NT2/D1 (cell line): ENCODE results near the gene PTPN1.
"Not testable (repeated sequence)": the region's sequence is repeated elsewhere in the genome, so short reads cannot be mapped to it uniquely, and the experiment has no call there.

Experiments
- DNase-seq: peaks from one replicate; pipeline ENCODE4 v3.0.0-alpha.2; 2011; ENCODE audit warnings: low read depth, low spot score
- H3K27me3 ChIP-seq: 2 replicates; pipeline ENCODE4 v1.6.0; 2011; ENCODE audit warnings: mild to moderate bottlenecking; ENCODE audit not compliant: insufficient read length, insufficient read depth
- H3K36me3 ChIP-seq: 2 replicates; pipeline ENCODE4 v1.6.1; 2011; ENCODE audit warnings: mild to moderate bottlenecking, low read length, mixed read lengths; ENCODE audit not compliant: insufficient read depth, insufficient read length
- H3K4me1 ChIP-seq: 2 replicates; pipeline ENCODE4 v1.5.1; 2011; ENCODE audit not compliant: insufficient read depth, insufficient read length
- H3K4me3 ChIP-seq: 2 replicates; pipeline ENCODE4 v1.5.1; 2011; ENCODE audit warnings: low read depth; ENCODE audit not compliant: insufficient read length
- H3K9ac ChIP-seq: 2 replicates; pipeline ENCODE4 v1.6.0; 2011; ENCODE audit warnings: low read depth; ENCODE audit not compliant: insufficient read length
- H3K9me3 ChIP-seq: 2 replicates; pipeline ENCODE4 v1.5.1; 2011; ENCODE audit warnings: mild to moderate bottlenecking, low read length; ENCODE audit not compliant: insufficient read depth
- SUZ12 ChIP-seq: IDR thresholded peaks from 2 replicates; pipeline ENCODE4 v1.6.1; 2011; ENCODE audit not compliant: insufficient read length, insufficient read depth; ENCODE audit errors: extremely low read depth
- YY1 ChIP-seq: IDR thresholded peaks from 2 replicates; pipeline ENCODE4 v1.6.1; 2011; ENCODE audit not compliant: insufficient read length, insufficient read depth
- ZNF274 ChIP-seq: IDR thresholded peaks from 2 replicates; pipeline ENCODE4 v1.6.1; 2011; ENCODE audit warnings: mild to moderate bottlenecking, low read depth, low read length

Gene PTPN1

GRCh38 chr20:50467718-50468356, 42.3 kb upstream of the PTPN1 start:
- no peaks in the 10 kb centered on the region for H3K9me3 ChIP-seq
- H3K4me1 ChIP-seq = peaks cover 2% of the 10 kb centered on the region
- H3K36me3 ChIP-seq = no peaks in the 10 kb centered on the region
- no peak for TF ChIP-seq ZNF274
- peak; percentile 45 for TF ChIP-seq YY1
- DNase-seq = peak; percentile 42
- no peak overlapping the region for H3K9ac ChIP-seq
- H3K4me3 ChIP-seq = no peak overlapping the region
- no peaks in the 10 kb centered on the region for H3K27me3 ChIP-seq

- H3K9me3 ChIP-seq = no peaks in the 10 kb centered on the region
- no peaks in the 10 kb centered on the region for H3K36me3 ChIP-seq
- TF ChIP-seq YY1 = no peak
- TF ChIP-seq ZNF274 = no peak
- TF ChIP-seq SUZ12 = no peak
- no peak overlapping the region for H3K9ac ChIP-seq
- DNase-seq = no peak
- no peaks in the 10 kb centered on the region for H3K27me3 ChIP-seq
- peaks cover 3% of the 10 kb centered on the region for H3K4me1 ChIP-seq
- H3K4me3 ChIP-seq = no peak overlapping the region
Observed at GRCh38 chr20:50468378-50468798, 41.8 kb upstream of the PTPN1 start.

DNA sequence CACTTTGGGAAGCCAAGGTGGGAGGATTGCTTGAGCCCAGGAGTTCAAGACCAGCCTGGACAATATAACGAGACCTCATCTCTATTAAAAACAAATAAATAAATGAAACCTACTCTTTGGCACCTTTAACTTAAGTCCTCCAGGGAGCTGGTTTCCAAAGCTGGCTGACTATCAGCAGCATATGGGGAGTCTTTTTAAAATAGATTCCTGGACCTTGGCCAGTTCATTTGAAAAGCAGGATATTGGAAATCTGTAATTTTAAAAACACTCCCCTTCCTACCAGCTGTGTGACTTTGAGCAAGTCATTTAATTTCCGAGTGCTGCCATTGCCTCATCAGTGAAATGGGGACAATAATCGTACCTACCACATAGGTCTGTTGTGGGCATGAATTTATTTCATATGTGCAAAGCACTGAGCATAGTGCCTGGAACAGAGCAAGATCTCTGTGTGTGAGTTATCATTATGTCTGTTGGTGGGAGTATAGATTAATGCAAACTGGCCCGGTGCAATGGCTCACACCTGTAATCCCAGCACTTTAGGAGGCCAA, 40.9 kb upstream of the PTPN1 start:
- H3K4me1 ChIP-seq = peaks cover 4% of the 10 kb centered on the region
- no peaks in the 10 kb centered on the region for H3K36me3 ChIP-seq
- no peak for DNase-seq
- H3K9me3 ChIP-seq = no peaks in the 10 kb centered on the region
- H3K4me3 ChIP-seq = no peak overlapping the region
- no peak overlapping the region for H3K9ac ChIP-seq
- no peaks in the 10 kb centered on the region for H3K27me3 ChIP-seq
- TF ChIP-seq ZNF274 (no peak), SUZ12 (no peak), YY1 (no peak)

DNA sequence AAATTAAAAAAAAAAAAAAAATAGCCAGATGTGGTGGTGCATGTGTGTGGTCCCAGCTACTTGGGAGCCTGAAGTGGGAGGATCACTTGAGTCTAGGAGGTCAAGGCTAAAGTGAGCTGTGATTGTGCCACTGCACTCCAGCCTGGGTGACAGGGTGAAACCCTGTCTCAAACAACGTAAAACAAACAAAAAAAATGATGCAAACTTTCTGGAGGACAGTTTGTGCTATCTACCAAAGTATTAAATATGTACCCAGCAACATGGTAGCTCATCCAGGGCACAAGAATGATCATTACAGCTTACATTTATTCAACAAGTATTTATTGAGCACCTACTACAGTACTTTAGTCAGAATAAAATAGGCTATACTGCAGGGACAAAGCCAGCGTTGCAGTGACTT, 40.4 kb upstream of the PTPN1 start:
- no peaks in the 10 kb centered on the region for H3K9me3 ChIP-seq
- H3K36me3 ChIP-seq = no peaks in the 10 kb centered on the region
- H3K9ac ChIP-seq = no peak overlapping the region
- TF ChIP-seq ZNF274 (no peak), YY1 (no peak), SUZ12 (no peak)
- no peak overlapping the region for H3K4me3 ChIP-seq
- no peaks in the 10 kb centered on the region for H3K27me3 ChIP-seq
- peaks cover 2% of the 10 kb centered on the region for H3K4me1 ChIP-seq
- no peak for DNase-seq

- Histone ChIP-seq H3K4me3 (no peak overlapping the region), H3K27me3 (no peaks in the 10 kb centered on the region), H3K4me1 (peaks cover 2% of the 10 kb centered on the region), H3K36me3 (no peaks in the 10 kb centered on the region), H3K9ac (no peak overlapping the region), H3K9me3 (no peaks in the 10 kb centered on the region)
- no peak for DNase-seq
- no peak for TF ChIP-seq ZNF274
- no peak for TF ChIP-seq SUZ12
- no peak for TF ChIP-seq YY1
Observed at GRCh38 chr20:50470264-50470858, 39.8 kb upstream of the PTPN1 start.

GRCh38 chr20:50471231-50471630, 39.0 kb upstream of the PTPN1 start:
- Histone ChIP-seq H3K9ac (no peak overlapping the region), H3K9me3 (no peaks in the 10 kb centered on the region), H3K27me3 (no peaks in the 10 kb centered on the region), H3K36me3 (no peaks in the 10 kb centered on the region), H3K4me3 (no peak overlapping the region), H3K4me1 (peaks cover 2% of the 10 kb centered on the region)
- TF ChIP-seq ZNF274 (no peak), YY1 (no peak), SUZ12 (no peak)
- no peak for DNase-seq

- H3K36me3 ChIP-seq = no peaks in the 10 kb centered on the region
- no peaks in the 10 kb centered on the region for H3K9me3 ChIP-seq
- H3K27me3 ChIP-seq = no peaks in the 10 kb centered on the region
- no peak for DNase-seq
- H3K9ac ChIP-seq = no peak overlapping the region
- TF ChIP-seq ZNF274 = no peak
- no peak for TF ChIP-seq SUZ12
- TF ChIP-seq YY1 = no peak
- peaks cover 2% of the 10 kb centered on the region for H3K4me1 ChIP-seq
- no peak overlapping the region for H3K4me3 ChIP-seq
Observed at GRCh38 chr20:50472693-50473664, 37.2 kb upstream of the PTPN1 start.

DNA sequence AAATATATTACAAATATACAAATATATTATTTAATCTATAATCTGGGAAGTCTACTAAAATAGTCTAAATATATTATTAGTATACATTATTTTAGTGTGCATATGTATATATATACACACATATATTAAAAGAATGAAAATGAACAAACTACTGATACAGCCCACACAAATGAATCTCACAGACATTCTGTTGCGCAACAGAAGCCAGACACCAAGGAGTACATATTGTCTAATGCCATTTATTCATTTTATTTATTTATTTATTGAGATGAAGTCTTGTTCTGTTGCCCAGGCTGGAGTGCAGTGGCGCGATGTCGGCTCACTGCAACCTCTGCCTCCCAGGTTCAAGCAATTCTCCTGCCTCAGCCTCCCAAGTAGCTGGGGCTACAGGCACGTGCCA, 35.8 kb upstream of the PTPN1 start:
- H3K4me1 ChIP-seq, H3K4me3 ChIP-seq, DNase-seq: not testable (repeated sequence)

More for the DNA sequence above, 35.8 kb upstream of the PTPN1 start:
- not testable (repeated sequence) for H3K9me3 ChIP-seq, H3K27me3 ChIP-seq, H3K9ac ChIP-seq, H3K36me3 ChIP-seq
